ENCODE measurements around the gene ACCS.

The ACCS gene

DNA sequence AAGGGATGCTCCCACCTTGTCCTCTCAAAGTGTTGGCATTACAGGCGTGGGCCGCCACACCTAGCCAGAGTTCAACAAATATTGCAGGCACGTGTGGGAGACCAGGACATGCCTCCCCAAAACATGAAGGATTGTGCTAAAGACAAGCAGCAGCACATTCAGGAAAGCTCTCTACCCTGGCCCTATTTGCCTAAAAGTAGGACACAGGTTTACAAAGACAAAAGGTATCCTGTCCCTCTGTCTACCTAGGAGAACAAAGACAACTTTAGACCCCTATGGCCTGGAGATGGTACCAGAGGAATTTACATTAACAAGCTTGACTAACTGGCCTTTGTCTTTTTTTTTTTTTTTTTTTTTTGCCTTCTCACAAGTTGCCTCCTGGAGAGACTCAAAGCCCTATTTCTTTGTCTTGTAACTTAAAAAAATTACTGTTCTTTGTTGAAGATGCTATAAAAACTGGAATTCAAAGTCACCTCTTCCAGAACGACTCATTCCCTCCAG is 859 bp upstream of the ACCS start:
- TF ChIP-seq OSR2 (tag by site-specific recombination; IDR thresholded peaks at IDR 0.05) (no peak), HOXC10 (CRISPR knock-in tag; IDR thresholded peaks at IDR 0.05) (no peak), ZBTB20 (tag by site-specific recombination; IDR thresholded peaks at IDR 0.05) (no peak), ZNF354C (tag by site-specific recombination; IDR thresholded peaks at IDR 0.05; ENCODE audit: borderline replicate concordance, low read depth) (no peak), ZNF248 (tag by site-specific recombination; IDR thresholded peaks at IDR 0.05) (no peak), ZNF610 (tag by site-specific recombination; IDR thresholded peaks at IDR 0.05; ENCODE audit: borderline replicate concordance) (no peak), WT1 (tag by site-specific recombination; IDR thresholded peaks at IDR 0.05) (no peak), SETDB1 (IDR thresholded peaks at IDR 0.05; ENCODE audit: insufficient read length, low read length) (no peak), ZFHX2 (tag by site-specific recombination; conservative IDR thresholded peaks at IDR 0.05) (no peak), ZNF518A (tag by site-specific recombination; conservative IDR thresholded peaks at IDR 0.05; ENCODE audit: low read depth) (no peak), ZNF311 (tag by site-specific recombination; IDR thresholded peaks at IDR 0.05; ENCODE audit: borderline replicate concordance) (no peak), ZNF768 (tag by site-specific recombination; IDR thresholded peaks at IDR 0.05) (no peak), ZNF513 (tag by site-specific recombination; IDR thresholded peaks at IDR 0.05) (no peak), ZNF548 (tag by site-specific recombination; IDR thresholded peaks at IDR 0.05) (no peak)
- TF ChIP-seq, protein P1, sequence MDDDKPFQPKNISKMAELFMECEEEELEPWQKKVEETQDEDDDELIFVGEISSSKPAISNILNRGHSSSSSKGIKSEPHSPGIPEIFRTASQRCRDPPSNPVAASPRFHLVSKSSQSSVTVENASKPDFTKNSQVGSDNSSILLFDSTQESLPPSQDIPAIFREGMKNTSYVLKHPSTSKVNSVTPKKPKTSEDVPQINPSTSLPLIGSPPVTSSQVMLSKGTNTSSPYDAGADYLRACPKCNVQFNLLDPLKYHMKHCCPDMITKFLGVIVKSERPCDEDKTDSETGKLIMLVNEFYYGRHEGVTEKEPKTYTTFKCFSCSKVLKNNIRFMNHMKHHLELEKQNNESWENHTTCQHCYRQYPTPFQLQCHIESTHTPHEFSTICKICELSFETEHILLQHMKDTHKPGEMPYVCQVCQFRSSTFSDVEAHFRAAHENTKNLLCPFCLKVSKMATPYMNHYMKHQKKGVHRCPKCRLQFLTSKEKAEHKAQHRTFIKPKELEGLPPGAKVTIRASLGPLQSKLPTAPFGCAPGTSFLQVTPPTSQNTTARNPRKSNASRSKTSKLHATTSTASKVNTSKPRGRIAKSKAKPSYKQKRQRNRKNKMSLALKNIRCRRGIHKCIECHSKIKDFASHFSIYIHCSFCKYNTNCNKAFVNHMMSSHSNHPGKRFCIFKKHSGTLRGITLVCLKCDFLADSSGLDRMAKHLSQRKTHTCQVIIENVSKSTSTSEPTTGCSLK (tag by site-specific recombination; IDR thresholded peaks at IDR 0.05), result no peak
- TF ChIP-seq, protein P2, sequence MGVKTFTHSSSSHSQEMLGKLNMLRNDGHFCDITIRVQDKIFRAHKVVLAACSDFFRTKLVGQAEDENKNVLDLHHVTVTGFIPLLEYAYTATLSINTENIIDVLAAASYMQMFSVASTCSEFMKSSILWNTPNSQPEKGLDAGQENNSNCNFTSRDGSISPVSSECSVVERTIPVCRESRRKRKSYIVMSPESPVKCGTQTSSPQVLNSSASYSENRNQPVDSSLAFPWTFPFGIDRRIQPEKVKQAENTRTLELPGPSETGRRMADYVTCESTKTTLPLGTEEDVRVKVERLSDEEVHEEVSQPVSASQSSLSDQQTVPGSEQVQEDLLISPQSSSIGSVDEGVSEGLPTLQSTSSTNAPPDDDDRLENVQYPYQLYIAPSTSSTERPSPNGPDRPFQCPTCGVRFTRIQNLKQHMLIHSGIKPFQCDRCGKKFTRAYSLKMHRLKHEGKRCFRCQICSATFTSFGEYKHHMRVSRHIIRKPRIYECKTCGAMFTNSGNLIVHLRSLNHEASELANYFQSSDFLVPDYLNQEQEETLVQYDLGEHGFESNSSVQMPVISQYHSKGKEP (tag by site-specific recombination; IDR thresholded peaks at IDR 0.05), result no peak
- TF ChIP-seq, protein P3, sequence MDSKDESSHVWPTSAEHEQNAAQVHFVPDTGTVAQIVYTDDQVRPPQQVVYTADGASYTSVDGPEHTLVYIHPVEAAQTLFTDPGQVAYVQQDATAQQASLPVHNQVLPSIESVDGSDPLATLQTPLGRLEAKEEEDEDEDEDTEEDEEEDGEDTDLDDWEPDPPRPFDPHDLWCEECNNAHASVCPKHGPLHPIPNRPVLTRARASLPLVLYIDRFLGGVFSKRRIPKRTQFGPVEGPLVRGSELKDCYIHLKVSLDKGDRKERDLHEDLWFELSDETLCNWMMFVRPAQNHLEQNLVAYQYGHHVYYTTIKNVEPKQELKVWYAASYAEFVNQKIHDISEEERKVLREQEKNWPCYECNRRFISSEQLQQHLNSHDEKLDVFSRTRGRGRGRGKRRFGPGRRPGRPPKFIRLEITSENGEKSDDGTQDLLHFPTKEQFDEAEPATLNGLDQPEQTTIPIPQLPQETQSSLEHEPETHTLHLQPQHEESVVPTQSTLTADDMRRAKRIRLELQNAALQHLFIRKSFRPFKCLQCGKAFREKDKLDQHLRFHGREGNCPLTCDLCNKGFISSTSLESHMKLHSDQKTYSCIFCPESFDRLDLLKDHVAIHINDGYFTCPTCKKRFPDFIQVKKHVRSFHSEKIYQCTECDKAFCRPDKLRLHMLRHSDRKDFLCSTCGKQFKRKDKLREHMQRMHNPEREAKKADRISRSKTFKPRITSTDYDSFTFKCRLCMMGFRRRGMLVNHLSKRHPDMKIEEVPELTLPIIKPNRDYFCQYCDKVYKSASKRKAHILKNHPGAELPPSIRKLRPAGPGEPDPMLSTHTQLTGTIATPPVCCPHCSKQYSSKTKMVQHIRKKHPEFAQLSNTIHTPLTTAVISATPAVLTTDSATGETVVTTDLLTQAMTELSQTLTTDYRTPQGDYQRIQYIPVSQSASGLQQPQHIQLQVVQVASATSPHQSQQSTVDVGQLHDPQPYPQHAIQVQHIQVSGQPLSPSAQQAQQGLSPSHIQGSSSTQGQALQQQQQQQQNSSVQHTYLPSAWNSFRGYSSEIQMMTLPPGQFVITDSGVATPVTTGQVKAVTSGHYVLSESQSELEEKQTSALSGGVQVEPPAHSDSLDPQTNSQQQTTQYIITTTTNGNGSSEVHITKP (tag by site-specific recombination; IDR thresholded peaks at IDR 0.05), result no peak
- no peak overlapping the region for H3K4me3 ChIP-seq (ENCODE audit: low read depth, low read length)
- CTCF ChIA-PET, result interaction anchor here (0.7 kb wide), 1 partner anchor 10 kb away, joined by 3 read pairs; no protein-coding TSS in a partner anchor

More for the DNA sequence above, 859 bp upstream of the ACCS start:
- POLR2A ChIA-PET, result interaction anchor here (0.7 kb wide), 1 partner anchor 59 kb away, joined by 11 read pairs; no protein-coding TSS in a partner anchor
- Histone ChIP-seq H3K27ac (ENCODE audit: extremely low read depth, low read depth, low read length) (no peak overlapping the region), H3K9me3 (ENCODE audit: control insufficient read depth, insufficient read depth, low read depth, low read length) (no peaks in the 10 kb centered on the region), H3K36me3 (ENCODE audit: control insufficient read depth in 2 of 2, insufficient read depth in 1 of 2, low read length in 2 of 2) (no peaks in the 10 kb centered on the region), H3K4me1 (ENCODE audit: control insufficient read depth, insufficient read depth, low read length) (no peaks in the 10 kb centered on the region)

Data from HEK293 (cell line).